ENCODE results near the gene SEMA4D.

GRCh38 chr9:89448821-89449220 is 49.1 kb downstream of the SEMA4D start:
- no peak for TF ChIP-seq POLR2A (IDR thresholded peaks at IDR 0.05)
- TF ChIP-seq, protein P1, sequence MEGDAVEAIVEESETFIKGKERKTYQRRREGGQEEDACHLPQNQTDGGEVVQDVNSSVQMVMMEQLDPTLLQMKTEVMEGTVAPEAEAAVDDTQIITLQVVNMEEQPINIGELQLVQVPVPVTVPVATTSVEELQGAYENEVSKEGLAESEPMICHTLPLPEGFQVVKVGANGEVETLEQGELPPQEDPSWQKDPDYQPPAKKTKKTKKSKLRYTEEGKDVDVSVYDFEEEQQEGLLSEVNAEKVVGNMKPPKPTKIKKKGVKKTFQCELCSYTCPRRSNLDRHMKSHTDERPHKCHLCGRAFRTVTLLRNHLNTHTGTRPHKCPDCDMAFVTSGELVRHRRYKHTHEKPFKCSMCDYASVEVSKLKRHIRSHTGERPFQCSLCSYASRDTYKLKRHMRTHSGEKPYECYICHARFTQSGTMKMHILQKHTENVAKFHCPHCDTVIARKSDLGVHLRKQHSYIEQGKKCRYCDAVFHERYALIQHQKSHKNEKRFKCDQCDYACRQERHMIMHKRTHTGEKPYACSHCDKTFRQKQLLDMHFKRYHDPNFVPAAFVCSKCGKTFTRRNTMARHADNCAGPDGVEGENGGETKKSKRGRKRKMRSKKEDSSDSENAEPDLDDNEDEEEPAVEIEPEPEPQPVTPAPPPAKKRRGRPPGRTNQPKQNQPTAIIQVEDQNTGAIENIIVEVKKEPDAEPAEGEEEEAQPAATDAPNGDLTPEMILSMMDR (IDR thresholded peaks at IDR 0.05), result no peak
